Measurements from ENCODE around the gene PES1.

DNA sequence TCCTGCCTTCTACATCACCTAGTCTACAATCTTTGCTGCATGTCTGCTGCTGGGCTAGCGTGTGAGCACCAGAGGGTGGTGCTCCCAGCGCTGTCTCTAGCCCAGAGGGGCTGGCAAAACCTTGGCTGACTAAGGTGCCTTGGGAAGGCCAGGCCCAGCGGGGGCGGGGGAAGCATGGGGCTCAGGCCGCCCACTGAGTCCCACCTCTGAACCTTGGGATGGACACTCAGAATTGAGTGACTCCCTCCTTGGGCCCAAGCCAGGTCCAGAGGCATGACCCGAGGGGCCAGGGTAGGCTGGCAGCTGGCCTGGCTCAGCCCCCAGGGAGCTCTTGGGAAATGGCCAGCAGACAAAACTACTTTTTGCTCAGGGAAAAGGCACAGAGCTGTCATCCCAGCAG is 9.7 kb downstream of the PES1 start:
- TF ChIP-seq, protein P1, sequence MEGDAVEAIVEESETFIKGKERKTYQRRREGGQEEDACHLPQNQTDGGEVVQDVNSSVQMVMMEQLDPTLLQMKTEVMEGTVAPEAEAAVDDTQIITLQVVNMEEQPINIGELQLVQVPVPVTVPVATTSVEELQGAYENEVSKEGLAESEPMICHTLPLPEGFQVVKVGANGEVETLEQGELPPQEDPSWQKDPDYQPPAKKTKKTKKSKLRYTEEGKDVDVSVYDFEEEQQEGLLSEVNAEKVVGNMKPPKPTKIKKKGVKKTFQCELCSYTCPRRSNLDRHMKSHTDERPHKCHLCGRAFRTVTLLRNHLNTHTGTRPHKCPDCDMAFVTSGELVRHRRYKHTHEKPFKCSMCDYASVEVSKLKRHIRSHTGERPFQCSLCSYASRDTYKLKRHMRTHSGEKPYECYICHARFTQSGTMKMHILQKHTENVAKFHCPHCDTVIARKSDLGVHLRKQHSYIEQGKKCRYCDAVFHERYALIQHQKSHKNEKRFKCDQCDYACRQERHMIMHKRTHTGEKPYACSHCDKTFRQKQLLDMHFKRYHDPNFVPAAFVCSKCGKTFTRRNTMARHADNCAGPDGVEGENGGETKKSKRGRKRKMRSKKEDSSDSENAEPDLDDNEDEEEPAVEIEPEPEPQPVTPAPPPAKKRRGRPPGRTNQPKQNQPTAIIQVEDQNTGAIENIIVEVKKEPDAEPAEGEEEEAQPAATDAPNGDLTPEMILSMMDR (conservative IDR thresholded peaks at IDR 0.05), result no peak
- TF ChIP-seq ZFX (IDR thresholded peaks at IDR 0.05), result no peak
